Activated CD8-positive, alpha-beta T cell treated with anti-CD3 and anti-CD28 coated beads for 36 hours (primary cell): ENCODE data around the gene AMBRA1. TPM values are rescaled to one million over a fixed set of nuclear protein-coding genes. Genes with fewer than 3 reads are reported as not detected.

Experiments
- ATAC-seq: fragments of 200-7000 bp; cut with Tn5 transposase; one replicate; pipeline ENCODE4 v1.10.0; 2021; ENCODE audit warnings: mild to moderate bottlenecking, moderate library complexity
- CTCF ChIA-PET: fragments of 350-600 bp; sonication (Branson Sonifier 250); formaldehyde crosslinking; loops from one replicate; lab custom pipeline; 2021; ENCODE audit warnings: antibody characterized with exemption; lab: Charles Lee
- POLR2A ChIA-PET: fragments of 350-600 bp; sonication (Branson Sonifier 250); formaldehyde crosslinking; loops from one replicate; lab custom pipeline; 2021; ENCODE audit warnings: antibody characterized with exemption; lab: Charles Lee
- DNase-seq: peaks from one replicate; pipeline ENCODE4 v3.0.0-alpha.2; 2020
- H3K27ac Mint-ChIP-seq: one replicate; pipeline ENCODE4 v1.8.0; 2021; ENCODE audit warnings: mild to moderate bottlenecking, mixed read lengths
- H3K27me3 Mint-ChIP-seq: one replicate; pipeline ENCODE4 v1.8.0; 2021; ENCODE audit warnings: mixed read lengths
- H3K36me3 Mint-ChIP-seq: one replicate; pipeline ENCODE4 v1.8.0; 2021; ENCODE audit warnings: low read depth, mixed read lengths
- H3K4me1 Mint-ChIP-seq: one replicate; pipeline ENCODE4 v1.8.0; 2021; ENCODE audit warnings: low read depth, mixed read lengths
- H3K4me3 Mint-ChIP-seq: one replicate; pipeline ENCODE4 v1.8.0; 2021; ENCODE audit warnings: mild to moderate bottlenecking, moderate library complexity, mixed read lengths
- H3K9me3 Mint-ChIP-seq: one replicate; pipeline ENCODE4 v1.8.0; 2021; ENCODE audit warnings: mixed read lengths
- CTCF ChIP-seq: fragments of 200-600 bp; IDR thresholded peaks from one replicate; pipeline ENCODE4 v1.8.0; 2022; ENCODE audit warnings: antibody characterized with exemption, mild to moderate bottlenecking
- intact Hi-C: fragments of 100-400 bp; cut with micrococcal nuclease; formaldehyde crosslinking; loops from one replicate; pipeline ENCODE4 v1.10.0; 2022
- total RNA-seq, 2 experiments: library from RNA; stranded (reverse); gene quantifications; one replicate each; pipeline ENCODE4 v1.2.3, GENCODE V29; 2021

Gene AMBRA1
- total RNA-seq, 2 experiments from 2014 or later: 24.0 to 24.1 TPM

DNA sequence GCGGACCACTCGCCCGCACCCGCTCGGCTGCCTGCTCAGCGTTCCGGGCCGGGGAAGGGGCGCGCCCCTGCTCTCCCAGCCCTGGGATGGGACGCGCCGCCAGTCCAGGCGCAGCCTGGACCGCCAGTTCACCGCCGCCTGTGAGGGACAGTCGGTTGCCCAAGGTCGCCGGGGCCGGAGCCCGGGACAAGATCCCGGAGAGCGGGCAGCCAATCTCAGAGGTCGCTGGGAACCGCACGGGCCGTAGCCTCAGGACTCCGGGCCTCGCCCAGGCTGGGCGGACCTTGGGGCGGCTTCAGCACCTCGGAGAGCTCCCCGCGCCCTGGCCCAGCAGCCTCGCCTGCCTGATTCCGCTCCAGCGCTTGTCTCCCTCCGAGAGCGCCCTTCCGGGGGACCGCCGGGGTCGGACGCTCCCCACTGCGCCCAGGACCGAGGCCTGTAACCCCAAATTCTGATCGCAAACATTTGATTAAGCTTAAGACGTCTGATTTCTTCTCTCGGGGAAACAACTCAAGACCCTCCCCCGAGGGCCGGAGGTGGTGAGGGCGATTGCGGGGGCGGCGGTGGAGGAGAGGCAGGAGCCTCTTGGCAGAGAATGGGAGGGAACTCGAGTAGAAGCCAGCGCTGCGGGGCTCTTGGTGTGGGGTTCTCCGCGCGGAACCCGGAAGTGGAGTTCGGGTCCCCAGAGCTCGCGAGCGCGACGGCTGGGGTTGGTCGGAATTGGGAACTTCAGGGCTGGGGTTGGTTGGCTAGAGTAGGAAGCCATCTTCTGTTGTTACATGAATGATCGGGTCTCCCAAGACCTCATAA, 201.2 kb downstream of the AMBRA1 start:
- peaks cover 24% of the 10 kb centered on the region for H3K4me1 Mint-ChIP-seq
- intact Hi-C loops: loop anchor here (5.0 kb wide), 1 partner anchor 145 kb away; no protein-coding TSS in a partner anchor
- H3K9me3 Mint-ChIP-seq: no peaks in the 10 kb centered on the region
- H3K4me3 Mint-ChIP-seq: peak overlapping the region; percentile 65
- TF ChIP-seq CTCF: no peak
- ATAC-seq: peak; percentile 85
- H3K27me3 Mint-ChIP-seq: peaks cover 41% of the 10 kb centered on the region
- peaks cover 7% of the 10 kb centered on the region for H3K36me3 Mint-ChIP-seq
- POLR2A ChIA-PET: interaction anchor here (1.3 to 1.5 kb wide), 3 partner anchors 8 to 12 kb away, joined by 3 to 7 read pairs (median 4); partner anchors contain the start of gene MDK
- CTCF ChIA-PET: interaction anchor here (0.8 to 1.5 kb wide), 13 partner anchors 9 to 225 kb away, joined by 3 to 6 read pairs (median 4); partner anchors contain the start of genes ATG13 and HARBI1
- no peak overlapping the region for H3K27ac Mint-ChIP-seq
- DNase-seq: peak; percentile 81

DNA sequence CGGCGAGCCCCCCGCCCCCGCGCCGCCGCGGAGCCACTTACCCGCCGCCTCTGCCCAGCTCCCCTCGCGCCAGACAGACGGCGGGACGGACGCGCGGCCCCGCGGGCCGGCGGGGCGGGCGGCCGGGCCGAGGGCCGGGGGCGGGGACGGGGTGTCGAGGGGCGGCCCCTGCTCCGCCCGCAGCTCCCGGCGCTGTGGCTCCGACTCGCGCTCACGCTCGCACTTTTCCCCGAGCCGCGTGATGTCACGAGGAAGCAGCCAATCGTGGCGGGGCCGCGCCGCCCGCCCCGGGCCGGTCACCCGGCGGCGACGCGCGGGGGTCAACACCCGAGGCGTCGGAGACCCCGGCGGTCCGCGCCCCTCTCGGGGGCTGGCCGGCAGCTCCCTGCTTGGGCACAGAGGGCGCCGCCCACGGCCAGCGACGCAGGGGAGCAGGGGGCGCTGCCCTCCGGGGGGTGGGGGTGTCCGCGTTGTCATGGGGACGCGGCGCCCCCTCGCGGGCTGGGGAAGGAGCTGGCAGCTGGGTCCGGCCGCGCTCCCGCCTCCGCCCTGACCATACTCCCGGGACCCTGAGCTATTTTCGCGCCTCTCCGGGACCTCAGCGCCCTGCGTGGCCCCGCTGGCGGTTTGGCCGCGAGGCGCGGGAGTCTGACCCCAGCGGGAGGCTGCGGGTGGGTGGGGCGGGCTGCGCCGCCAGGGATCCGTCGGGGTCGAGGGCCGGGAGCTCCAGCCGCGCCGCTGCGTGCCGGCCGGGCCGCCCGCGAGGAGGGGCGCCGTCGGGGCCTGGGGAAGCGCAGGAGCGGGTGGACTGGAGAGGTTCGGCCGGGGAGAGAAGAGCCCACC, 202.0 kb downstream of the AMBRA1 start, which contains the start of gene CHRM4:
TSS of gene CHRM4 (minus strand) at position 199 of the 843 bp plus-strand sequence. CDS start 5,219 bp downstream, outside the sequence.
- CTCF ChIA-PET: interaction anchor here (0.8 to 1.5 kb wide), 14 partner anchors 9 to 226 kb away, joined by 3 to 6 read pairs (median 4); partner anchors contain the start of genes ATG13 and HARBI1
- peaks cover 48% of the 10 kb centered on the region for H3K27me3 Mint-ChIP-seq

DNA sequence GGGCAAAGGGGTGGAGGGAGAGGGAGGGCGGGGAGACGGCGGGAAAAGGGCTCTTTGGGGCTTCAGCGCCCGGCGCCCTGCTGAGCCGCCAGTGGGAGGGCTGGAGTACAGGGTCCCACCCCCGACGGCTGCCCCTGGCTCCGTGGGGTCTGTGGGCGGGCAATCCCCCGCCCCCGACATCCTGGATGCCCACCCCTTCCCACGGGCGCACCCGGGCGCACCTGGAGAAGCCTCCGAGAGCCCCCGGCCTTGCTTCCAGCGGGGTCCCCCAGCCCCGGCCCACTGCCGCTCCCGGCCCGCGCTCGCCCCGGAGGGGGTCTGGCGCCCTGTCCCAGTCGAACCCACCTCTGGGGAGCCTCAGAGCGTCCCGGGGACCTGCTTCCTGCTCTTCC, 202.6 kb downstream of the AMBRA1 start:
- H3K36me3 Mint-ChIP-seq: no peaks in the 10 kb centered on the region
- H3K27me3 Mint-ChIP-seq: peaks cover 54% of the 10 kb centered on the region
- ChIA-PET CTCF (interaction anchor here (1.0 to 1.5 kb wide), 5 partner anchors 8 to 138 kb away, joined by 3 to 6 read pairs (median 5); no protein-coding TSS in a partner anchor), POLR2A (interaction anchor here (0.6 to 1.5 kb wide), 6 partner anchors 11 to 99 kb away, joined by 3 to 7 read pairs (median 4); partner anchors contain the start of gene MDK)
- ATAC-seq: no peak
- TF ChIP-seq CTCF: no peak
- no peak overlapping the region for H3K4me3 Mint-ChIP-seq
- no peak for DNase-seq
- no peak overlapping the region for H3K27ac Mint-ChIP-seq
- intact Hi-C loops: loop anchor here (5.0 kb wide), 1 partner anchor 146 kb away; no protein-coding TSS in a partner anchor
- H3K4me1 Mint-ChIP-seq: peaks cover 25% of the 10 kb centered on the region
- H3K9me3 Mint-ChIP-seq: no peaks in the 10 kb centered on the region

More for the DNA sequence above, 202.0 kb downstream of the AMBRA1 start, which contains the start of gene CHRM4:
- H3K4me1 Mint-ChIP-seq: peaks cover 25% of the 10 kb centered on the region
- intact Hi-C loops: loop anchor here (5.0 kb wide), 1 partner anchor 146 kb away; no protein-coding TSS in a partner anchor
- peaks cover under 1% of the 10 kb centered on the region for H3K36me3 Mint-ChIP-seq
- H3K4me3 Mint-ChIP-seq: peak within 1 kb of the TSS; percentile 65
- peak; percentile 52 for TF ChIP-seq CTCF
- DNase-seq (peak; percentile 36), ATAC-seq (peak; percentile 3)
- no peaks in the 10 kb centered on the region for H3K9me3 Mint-ChIP-seq
- no peak within 1 kb of the TSS for H3K27ac Mint-ChIP-seq
- POLR2A ChIA-PET: interaction anchor here (0.6 to 1.5 kb wide), 8 partner anchors 7 to 99 kb away, joined by 3 to 7 read pairs (median 4); partner anchors contain the start of gene MDK

DNA sequence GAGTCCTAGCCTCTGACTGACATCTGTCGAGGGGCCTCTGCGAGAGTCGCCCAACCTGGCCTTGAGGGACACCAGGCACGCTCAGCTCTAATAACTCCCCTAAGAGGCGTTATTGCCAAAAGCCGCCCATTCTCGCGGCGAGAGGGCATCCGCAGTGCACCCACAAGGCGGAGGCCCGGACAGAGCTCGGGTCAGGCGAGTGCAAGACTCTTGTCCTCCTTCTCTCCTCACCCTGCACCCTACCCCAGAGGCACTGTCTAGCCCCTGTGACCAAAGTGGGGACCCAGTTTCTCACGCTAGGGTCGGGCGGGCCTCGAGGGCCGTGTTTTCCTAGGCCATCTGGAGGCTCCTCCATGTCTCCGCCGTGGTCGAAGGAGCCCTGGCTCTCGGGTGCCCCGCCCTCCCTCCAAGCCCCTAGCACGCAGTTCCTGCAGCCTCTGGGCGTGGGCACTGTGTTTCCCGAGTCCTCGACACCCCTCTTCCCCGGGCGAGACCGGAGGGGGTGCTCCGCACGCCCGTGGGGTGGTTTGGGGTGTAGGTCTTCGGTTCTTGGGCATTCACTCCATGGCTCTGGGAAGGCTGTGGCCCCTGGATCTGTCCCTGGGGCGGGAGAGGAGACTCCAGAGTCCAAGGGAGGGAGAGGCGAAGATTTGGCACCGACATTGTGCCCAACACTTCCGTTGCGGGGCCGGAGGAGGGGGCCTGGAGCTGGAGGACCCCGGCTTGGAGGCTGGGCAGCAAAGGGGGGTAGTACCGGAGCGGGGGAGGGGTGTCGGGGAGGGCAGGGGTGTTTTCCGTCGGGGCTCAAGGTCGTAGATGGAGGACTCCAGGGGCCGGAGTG, 203.3 kb downstream of the AMBRA1 start:
- intact Hi-C loops: loop anchor here (5.0 kb wide), 1 partner anchor 147 kb away; no protein-coding TSS in a partner anchor
- H3K4me1 Mint-ChIP-seq: peaks cover 25% of the 10 kb centered on the region
- ChIA-PET CTCF (interaction anchor here (0.8 to 4.1 kb wide), 15 partner anchors 9 to 279 kb away, joined by 3 to 34 read pairs (median 5); partner anchors contain the start of genes ATG13, DGKZ and MDK), POLR2A (interaction anchor here (1.0 to 2.0 kb wide), 3 partner anchors 25 to 100 kb away, joined by 3 to 6 read pairs (median 3); no protein-coding TSS in a partner anchor)
- no peak for DNase-seq
- peaks cover 59% of the 10 kb centered on the region for H3K27me3 Mint-ChIP-seq
- no peak for TF ChIP-seq CTCF
- ATAC-seq: no peak
- H3K36me3 Mint-ChIP-seq: no peaks in the 10 kb centered on the region
- H3K27ac Mint-ChIP-seq: no peak overlapping the region
- no peaks in the 10 kb centered on the region for H3K9me3 Mint-ChIP-seq
- H3K4me3 Mint-ChIP-seq: peak overlapping the region; percentile 54
